ENCODE measurements around the gene OTOG. TPM values are rescaled to one million over a fixed set of nuclear protein-coding genes. Genes with fewer than 3 reads are reported as not detected.

Gene OTOG
- total RNA-seq, 6 experiments from 2014 or later, result not detected

- H3K36me3 Mint-ChIP-seq (ENCODE audit: low read depth), result no peaks in the 10 kb centered on the region
- no peak overlapping the region for H3K27ac Mint-ChIP-seq
- no peak overlapping the region for H3K4me3 Mint-ChIP-seq
- H3K4me1 Mint-ChIP-seq (ENCODE audit: low read depth), result no peaks in the 10 kb centered on the region
- no peak for DNase-seq
- no peaks in the 10 kb centered on the region for H3K9me3 Mint-ChIP-seq
- peaks cover 14% of the 10 kb centered on the region for H3K27me3 Mint-ChIP-seq (ENCODE audit: insufficient read depth)
- TF ChIP-seq, protein P1, sequence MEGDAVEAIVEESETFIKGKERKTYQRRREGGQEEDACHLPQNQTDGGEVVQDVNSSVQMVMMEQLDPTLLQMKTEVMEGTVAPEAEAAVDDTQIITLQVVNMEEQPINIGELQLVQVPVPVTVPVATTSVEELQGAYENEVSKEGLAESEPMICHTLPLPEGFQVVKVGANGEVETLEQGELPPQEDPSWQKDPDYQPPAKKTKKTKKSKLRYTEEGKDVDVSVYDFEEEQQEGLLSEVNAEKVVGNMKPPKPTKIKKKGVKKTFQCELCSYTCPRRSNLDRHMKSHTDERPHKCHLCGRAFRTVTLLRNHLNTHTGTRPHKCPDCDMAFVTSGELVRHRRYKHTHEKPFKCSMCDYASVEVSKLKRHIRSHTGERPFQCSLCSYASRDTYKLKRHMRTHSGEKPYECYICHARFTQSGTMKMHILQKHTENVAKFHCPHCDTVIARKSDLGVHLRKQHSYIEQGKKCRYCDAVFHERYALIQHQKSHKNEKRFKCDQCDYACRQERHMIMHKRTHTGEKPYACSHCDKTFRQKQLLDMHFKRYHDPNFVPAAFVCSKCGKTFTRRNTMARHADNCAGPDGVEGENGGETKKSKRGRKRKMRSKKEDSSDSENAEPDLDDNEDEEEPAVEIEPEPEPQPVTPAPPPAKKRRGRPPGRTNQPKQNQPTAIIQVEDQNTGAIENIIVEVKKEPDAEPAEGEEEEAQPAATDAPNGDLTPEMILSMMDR (IDR thresholded peaks at IDR 0.05), result no peak
Measured at GRCh38 chr11:17639781-17640180, 92.7 kb downstream of the OTOG start.

DNA sequence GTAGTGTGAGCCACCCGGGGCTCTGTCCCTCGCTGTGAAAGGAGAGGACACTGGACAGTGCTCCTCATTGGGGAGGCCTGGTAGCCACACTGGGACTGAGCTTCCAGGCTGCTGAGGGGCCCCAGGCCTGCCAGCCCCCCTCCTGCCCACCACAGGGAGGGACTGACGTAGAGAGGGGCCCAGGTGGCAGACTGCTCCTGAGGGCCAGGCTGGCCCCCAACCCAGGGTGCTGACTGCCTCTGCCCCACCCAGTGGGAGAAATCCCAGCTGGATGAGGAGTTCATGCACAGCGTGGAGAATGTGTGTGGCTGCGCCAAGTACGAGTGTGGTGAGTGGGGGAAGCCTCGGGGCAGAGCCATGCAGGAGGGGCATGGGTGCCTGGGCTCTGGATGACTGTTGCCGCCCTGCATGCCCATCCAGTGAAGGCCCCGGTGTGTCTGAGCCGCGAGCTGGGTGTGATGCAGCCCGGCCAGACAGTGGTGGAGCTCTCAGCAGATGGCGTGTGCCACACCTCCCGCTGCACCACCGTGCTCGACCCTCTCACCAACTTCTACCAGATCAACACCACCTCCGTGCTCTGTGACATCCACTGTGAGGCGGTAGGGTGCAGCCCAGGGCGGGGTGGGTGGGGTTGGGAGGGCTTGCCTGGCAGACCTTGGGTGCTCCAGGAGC, 93.6 kb downstream of the OTOG start:
- H3K4me3 Mint-ChIP-seq, result no peak overlapping the region
- H3K27me3 Mint-ChIP-seq (ENCODE audit: insufficient read depth), result peaks cover 14% of the 10 kb centered on the region
- no peaks in the 10 kb centered on the region for H3K4me1 Mint-ChIP-seq (ENCODE audit: low read depth)
- no peak for DNase-seq
- no peaks in the 10 kb centered on the region for H3K9me3 Mint-ChIP-seq
- no peak overlapping the region for H3K27ac Mint-ChIP-seq
- TF ChIP-seq, protein P1 (IDR thresholded peaks at IDR 0.05), result no peak
- no peaks in the 10 kb centered on the region for H3K36me3 Mint-ChIP-seq (ENCODE audit: low read depth)

DNA sequence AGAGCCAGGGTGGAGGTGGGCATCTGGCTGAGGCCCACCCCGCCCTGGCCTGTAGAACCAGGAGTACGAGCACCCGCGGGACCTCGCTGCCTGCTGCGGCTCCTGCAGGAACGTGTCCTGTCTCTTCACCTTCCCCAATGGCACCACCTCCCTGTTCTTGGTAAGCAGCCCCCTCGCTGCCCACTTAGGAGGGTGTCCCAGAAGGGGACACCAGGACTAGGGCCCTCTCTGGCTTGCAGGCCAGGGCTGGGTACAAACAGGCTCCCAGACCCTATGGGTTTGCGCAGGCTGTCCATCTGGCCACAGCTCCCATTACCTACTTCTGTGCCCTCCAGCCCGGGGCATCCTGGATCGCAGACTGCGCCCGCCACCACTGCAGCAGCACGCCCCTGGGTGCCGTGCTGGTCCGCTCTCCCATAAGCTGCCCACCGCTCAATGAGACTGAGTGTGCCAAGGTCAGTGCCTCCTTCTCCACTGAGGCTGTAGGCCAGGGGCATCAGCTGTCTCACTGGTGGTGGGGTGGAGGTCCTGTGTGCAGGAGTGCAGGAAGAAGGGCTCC, 94.8 kb downstream of the OTOG start:
- no peaks in the 10 kb centered on the region for H3K4me1 Mint-ChIP-seq (ENCODE audit: low read depth)

GRCh38 chr11:17642370-17642769, 95.3 kb downstream of the OTOG start:
- Mint-ChIP-seq H3K4me3 (no peak overlapping the region), H3K4me1 (ENCODE audit: low read depth) (no peaks in the 10 kb centered on the region), H3K9me3 (no peaks in the 10 kb centered on the region), H3K27me3 (ENCODE audit: insufficient read depth) (peaks cover 16% of the 10 kb centered on the region), H3K27ac (no peak overlapping the region), H3K36me3 (ENCODE audit: low read depth) (no peaks in the 10 kb centered on the region)
- DNase-seq, result no peak
- TF ChIP-seq, protein P1 (IDR thresholded peaks at IDR 0.05), result no peak

More for the DNA sequence above, 94.8 kb downstream of the OTOG start:
- Mint-ChIP-seq H3K9me3 (no peaks in the 10 kb centered on the region), H3K4me3 (no peak overlapping the region), H3K27me3 (ENCODE audit: insufficient read depth) (peaks cover 13% of the 10 kb centered on the region), H3K27ac (no peak overlapping the region), H3K36me3 (ENCODE audit: low read depth) (no peaks in the 10 kb centered on the region)
- TF ChIP-seq, protein P1 (IDR thresholded peaks at IDR 0.05), result no peak
- no peak for DNase-seq

DNA sequence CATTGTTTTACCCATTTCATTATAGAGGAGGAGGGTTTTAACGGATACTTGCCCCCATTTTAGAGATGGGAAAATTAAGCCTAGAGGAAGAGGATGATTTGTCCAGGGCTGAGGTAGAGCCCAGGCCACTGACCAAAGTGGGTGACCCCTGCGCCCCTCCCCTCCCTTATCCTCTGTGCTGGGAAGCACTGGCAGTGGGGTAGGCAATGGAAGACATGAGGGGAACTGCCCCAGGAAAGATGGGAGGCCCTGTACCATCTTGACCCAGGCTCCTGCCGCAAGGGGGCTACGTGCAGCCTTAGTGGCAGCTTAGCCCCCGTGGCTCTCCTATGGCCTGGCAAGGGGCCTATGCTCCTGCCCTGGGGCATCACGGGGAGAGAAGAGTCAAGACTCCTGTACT, 95.9 kb downstream of the OTOG start:
- Mint-ChIP-seq H3K27me3 (ENCODE audit: insufficient read depth) (peaks cover 16% of the 10 kb centered on the region), H3K9me3 (peaks cover 6% of the 10 kb centered on the region), H3K36me3 (ENCODE audit: low read depth) (no peaks in the 10 kb centered on the region), H3K4me3 (no peak overlapping the region), H3K27ac (no peak overlapping the region), H3K4me1 (ENCODE audit: low read depth) (no peaks in the 10 kb centered on the region)
- DNase-seq, result no peak
- TF ChIP-seq, protein P1 (IDR thresholded peaks at IDR 0.05), result no peak

Measured in HFFc6 (cell line).